K562 (cell line): Measurements from ENCODE around the gene GJD4. TPM values are rescaled to one million over a fixed set of nuclear protein-coding genes. Genes with fewer than 3 reads are reported as not detected.
A peak's percentile ranks its signal among the peaks of the same experiment; 100 is the strongest.

ENCODE experiments used
- ATAC-seq: fragments of 200-7000 bp; cut with Tn5 transposase; 3 replicates; pipeline ENCODE4 v1.9.1; 2020; ENCODE audit warnings: moderate library complexity
- BruUV-seq: library from RNA; stranded (reverse); fragments of 400-500 nt; replicated peaks from 2 replicates; lab custom pipeline; 2021; lab: Mats Ljungman, UMichigan
- CTCF ChIA-PET: fragments of 300-600 bp; formaldehyde crosslinking; extraction: SDS; loops from one replicate; lab custom pipeline; 2021; ENCODE audit warnings: low intra/inter-chr PET ratio; lab: Yijun Ruan, JAX
- POLR2A ChIA-PET: fragments of 300-600, 350-650 bp; sonication (Branson Sonifier 250); formaldehyde crosslinking; extraction: SDS; loops from one replicate; lab custom pipeline; 2021; ENCODE audit warnings: antibody characterized with exemption, inconsistent platforms; lab: Yijun Ruan, JAX
- DNase-seq, 4 experiments: peaks; one replicate each; pipeline versions ENCODE4 v3.0.0 to v3.0.0-alpha.2; 2011 to 2018; ENCODE audit warnings: low spot score in 3 of 4, mixed read lengths in 3 of 4; ENCODE audit errors: extremely low read depth in 1 of 4
- FAIRE-seq: peaks from 2 replicates; lab custom pipeline; 2011; peaks lifted over from hg19 to GRCh38; lab: Jason Lieb, UNC
- H2AFZ ChIP-seq: 2 replicates; pipeline ENCODE4 v1.6.0; 2011; ENCODE audit warnings: low read depth, low read length, control low read depth, inconsistent platforms
- H3K27ac ChIP-seq: fragments of 200-600 bp; 3 replicates; pipeline ENCODE4 v1.8.0; 2011; ENCODE audit warnings: low read depth, mild to moderate bottlenecking, control low read depth, inconsistent platforms, low read length, moderate library complexity, mixed read lengths; ENCODE audit errors: extremely low read depth
- H3K27me3 ChIP-seq, 2 experiments: fragments of 300-600 bp in 1 of 2; 2 replicates in 1 of 2; 3 replicates in 1 of 2; pipeline versions ENCODE4 v1.6.0 to v1.8.0; 2011; ENCODE audit warnings: inconsistent platforms in 2 of 2, low read length in 2 of 2, mild to moderate bottlenecking in 1 of 2, mixed read lengths in 1 of 2, moderate library complexity in 1 of 2; ENCODE audit not compliant: control insufficient read depth in 2 of 2, insufficient read depth in 2 of 2
- H3K36me3 ChIP-seq: fragments of 300-600 bp; 3 replicates; pipeline ENCODE4 v1.8.0; 2011; ENCODE audit warnings: mild to moderate bottlenecking, low read length, inconsistent platforms; ENCODE audit not compliant: control insufficient read depth, insufficient read depth
- H3K4me1 ChIP-seq, 2 experiments: fragments of 200-600 bp in 1 of 2; replicated peaks in 1 of 2; 2 replicates in 1 of 2; 3 replicates in 1 of 2; pipeline versions ENCODE4 v1.5.1 to v1.8.0; 2011; ENCODE audit warnings: inconsistent platforms in 2 of 2, low read length in 2 of 2, mild to moderate bottlenecking in 1 of 2, mixed read lengths in 1 of 2, moderate library complexity in 1 of 2; ENCODE audit not compliant: control insufficient read depth in 2 of 2, insufficient read depth in 2 of 2
- H3K4me2 ChIP-seq: 2 replicates; pipeline ENCODE4 v1.6.1; 2011; ENCODE audit warnings: low read length, control low read depth, inconsistent platforms, mixed read lengths; ENCODE audit not compliant: insufficient read depth
- H3K4me3 ChIP-seq: fragments of 200-600 bp; sonication (generic), shearing (Covaris generic); 2 replicates; pipeline ENCODE4 v1.5.1; 2016; ENCODE audit warnings: control low read depth, inconsistent platforms
- H3K79me2 ChIP-seq: fragments of 200-600 bp; 3 replicates; pipeline ENCODE4 v1.8.0; 2011; ENCODE audit warnings: low read length, inconsistent platforms; ENCODE audit not compliant: control insufficient read depth, insufficient read depth
- H3K9ac ChIP-seq, 2 experiments: 2 replicates each; pipeline versions ENCODE4 v1.6.0 to v1.6.1; 2011; ENCODE audit warnings: low read depth in 2 of 2, low read length in 2 of 2, control low read depth in 1 of 2, inconsistent platforms in 1 of 2, mild to moderate bottlenecking in 1 of 2, mixed read lengths in 1 of 2; ENCODE audit not compliant: insufficient read depth in 1 of 2
- H3K9me1 ChIP-seq: one replicate; pipeline ENCODE4 v1.6.0; 2011; ENCODE audit warnings: inconsistent platforms, mild to moderate bottlenecking, low read length, moderate library complexity; ENCODE audit not compliant: control insufficient read depth, insufficient read depth
- H3K9me3 ChIP-seq: replicated peaks from 2 replicates; pipeline ENCODE4 v1.5.1; 2011; ENCODE audit warnings: low read depth, low read length, inconsistent platforms; ENCODE audit not compliant: control insufficient read depth, insufficient read depth
- H4K20me1 ChIP-seq: replicated peaks from 2 replicates; pipeline ENCODE4 v1.6.1; 2011; ENCODE audit warnings: low read length, inconsistent platforms, mixed read lengths; ENCODE audit not compliant: control insufficient read depth, insufficient read depth
- CHD7 ChIP-seq: fragments of 200-600 bp; sonication (generic); IDR thresholded peaks from one replicate; pipeline ENCODE4 v1.6.1; 2012; ENCODE audit warnings: mild to moderate bottlenecking, low read depth, low read length, inconsistent platforms
- CTCF ChIP-seq, 3 experiments: IDR thresholded peaks in 2 of 3; conservative IDR thresholded peaks in 1 of 3; 2 replicates each; pipeline ENCODE4 v1.5.1; 2011 to 2012; ENCODE audit warnings: low read length in 3 of 3, mild to moderate bottlenecking in 3 of 3, control low read depth in 2 of 3, improper control_type of control experiment in 1 of 3, inconsistent platforms in 1 of 3, low read depth in 1 of 3, mixed read lengths in 1 of 3, moderate library complexity in 1 of 3; ENCODE audit not compliant: insufficient read depth in 2 of 3
- WGBS: fragments of 100-300 bp; shearing (Covaris generic); methylation state at CpG from one replicate; pipeline ENCODE4 v1.1.6; 2016; ENCODE audit warnings: low coverage, mixed read lengths; ENCODE audit not compliant: insufficient coverage; ENCODE audit errors: missing lambda C conversion rate; 5-methylcytosine and 5-hydroxymethylcytosine counted together
- in situ Hi-C: fragments of 300-500 bp; cut with MboI; formaldehyde crosslinking; loops from 4 replicates; pipeline ENCODE4 v1.15.0; 2018; ENCODE audit warnings: inconsistent platforms, mixed read lengths
- intact Hi-C: fragments of 100-400 bp; cut with micrococcal nuclease; formaldehyde crosslinking; loops from 2 replicates; pipeline ENCODE4 v1.14.2; 2022
- polyA plus RNA-seq, 8 experiments: library from polyadenylated mRNA; depleted of rRNA in 4 of 8; stranded (reverse) in 5 of 8; unstranded in 3 of 8; fragments of >200 nt; fragmentation: Nextera tagmentation in 2 of 8; fragmentation: Illumina TruSeq in 1 of 8; extraction: Ambion mirVana in 2 of 8; extraction: Trizol in 1 of 8; gene quantifications; 2 replicates each; pipeline versions ENCODE4 v1.2.1 to v1.2.3, GENCODE V29; 2011 to 2014; ENCODE audit warnings: inconsistent platforms in 1 of 8, missing spikeins in 1 of 8
- total RNA-seq, 7 experiments: library from RNA; depleted of rRNA in 6 of 7; stranded (reverse); fragments of >200 nt in 6 of 7; fragmentation: Illumina TruSeq in 2 of 7; extraction: Trizol in 2 of 7; gene quantifications; 2 replicates each; pipeline versions ENCODE4 v1.2.1 to v1.2.3, GENCODE V29; 2011 to 2021; ENCODE audit warnings: low replicate concordance in 1 of 7

GJD4 gene
- total and polyA plus RNA-seq, 9 of the 15 experiments (the other 6 are each of a cell fraction or from before 2014, with no cell fraction given): not detected

- no peaks in the 10 kb centered on the region for H3K9me3 ChIP-seq
- H3K27me3 ChIP-seq: peaks cover 5 to 24% of the 10 kb centered on the region in 2 experiments; a peak in 4 of 5 replicates
- BruUV-seq: no TSS peak
- H3K79me2 ChIP-seq: no peaks in the 10 kb centered on the region
- no peak overlapping the region for H3K9ac ChIP-seq
- TF ChIP-seq CTCF (IDR thresholded peaks at IDR 0.05 in 2 of 3, conservative IDR thresholded peaks at IDR 0.05 in 1 of 3; ENCODE audit: insufficient read depth in 2 of 3, low read depth in 1 of 3, low read length in 3 of 3) (peak; percentile 17 to 36 (median 19); a peak in 2 of 6 replicates), CHD7 (no peak)
- H4K20me1 ChIP-seq: no peaks in the 10 kb centered on the region
- H3K27ac ChIP-seq: no peak overlapping the region
- FAIRE-seq (peak; percentile 11), DNase-seq (no peak), ATAC-seq (no peak)
- WGBS: 0% methylated on average over 2 of the region's 2 CpGs
- in situ Hi-C loops: no loop called here
- POLR2A ChIA-PET: interaction anchor here (0.5 kb wide), 1 partner anchor 12 kb away, joined by 3 read pairs; no protein-coding TSS in a partner anchor
- H3K4me2 ChIP-seq: no peak overlapping the region
- H3K4me3 ChIP-seq: no peak overlapping the region
- H3K9me1 ChIP-seq: no peaks in the 10 kb centered on the region
- H3K36me3 ChIP-seq: no peaks in the 10 kb centered on the region
- peaks cover 0 to 2% of the 10 kb centered on the region in 2 experiments; a peak in 2 of 5 replicates for H3K4me1 ChIP-seq
- H2AFZ ChIP-seq: no peak overlapping the region
- intact Hi-C loops: loop anchor here (10.0 kb wide), 1 partner anchor 475 kb away; the partner anchor contains the start of gene CREM
- CTCF ChIA-PET: no interaction called here
Measured at GRCh38 chr10:35600193-35600592, 4.9 kb upstream of the GJD4 start.
